CD4-positive, alpha-beta T cell treated with Interleukin-15 for 4 hours (primary cell): ENCODE results near the gene ABI1.

ENCODE experiments used
- DNase-seq: peaks from one replicate; pipeline ENCODE4 v3.0.0-alpha.2; 2020; ENCODE audit warnings: low spot score

Gene ABI1

GRCh38 chr10:26854524-26854923, 6.2 kb downstream of the ABI1 start:
- no peak for DNase-seq

DNA sequence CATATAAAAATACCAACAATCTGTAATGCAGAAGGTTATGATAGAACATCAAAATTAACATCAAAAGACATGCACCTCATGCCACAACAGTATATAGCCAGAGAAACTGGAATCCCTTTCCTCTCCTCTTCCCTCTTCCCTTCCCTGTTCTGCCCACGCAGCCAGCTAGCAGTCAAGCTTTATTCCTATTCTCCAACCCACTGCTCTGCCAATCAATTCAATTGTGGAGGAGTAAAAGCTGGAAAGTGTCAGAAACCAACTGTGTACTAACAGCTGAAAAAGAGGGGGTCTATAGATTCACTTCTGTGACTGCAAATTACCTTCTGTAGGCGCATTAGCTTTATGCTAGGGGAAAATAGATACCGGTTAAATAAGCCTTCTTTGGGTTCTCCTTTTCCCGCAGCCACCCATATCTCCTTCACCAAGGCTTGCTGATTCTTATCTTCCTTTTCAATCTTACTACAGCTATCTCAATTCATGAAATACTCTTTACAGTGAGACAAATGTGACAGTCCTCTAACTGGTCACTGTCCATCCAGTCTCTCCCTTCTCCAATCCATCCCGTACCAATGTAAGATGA, 16.3 kb downstream of the ABI1 start:
- no peak for DNase-seq

GRCh38 chr10:26843736-26844135, 17.0 kb downstream of the ABI1 start:
- DNase-seq: no peak

DNA sequence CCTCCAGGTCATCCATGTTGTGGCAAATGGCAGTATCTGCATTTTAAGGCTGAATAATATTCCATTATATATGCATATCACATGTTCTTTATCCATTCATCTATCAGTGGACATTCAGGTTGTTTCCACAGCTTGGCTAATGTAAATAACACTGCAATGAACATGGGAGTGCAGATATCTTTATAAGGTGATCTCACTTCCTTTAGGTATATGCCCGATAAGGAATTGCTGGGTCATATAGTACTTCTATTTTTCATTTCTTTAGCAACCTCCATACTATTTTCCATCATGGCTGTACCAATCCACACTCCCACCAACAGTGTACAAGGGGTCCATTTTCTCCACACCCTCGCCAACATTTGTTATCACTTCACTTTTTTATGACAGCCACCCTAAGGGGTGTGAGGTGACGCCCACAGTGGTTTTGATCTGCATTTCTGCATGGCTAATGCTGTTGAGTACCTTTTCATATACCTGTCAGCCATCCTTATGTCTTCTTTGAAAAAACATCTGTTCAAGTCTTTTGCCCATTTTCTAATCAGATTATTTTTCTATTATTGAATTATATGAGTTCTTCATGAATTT, 18.9 kb downstream of the ABI1 start:
- DNase-seq: no peak

DNA sequence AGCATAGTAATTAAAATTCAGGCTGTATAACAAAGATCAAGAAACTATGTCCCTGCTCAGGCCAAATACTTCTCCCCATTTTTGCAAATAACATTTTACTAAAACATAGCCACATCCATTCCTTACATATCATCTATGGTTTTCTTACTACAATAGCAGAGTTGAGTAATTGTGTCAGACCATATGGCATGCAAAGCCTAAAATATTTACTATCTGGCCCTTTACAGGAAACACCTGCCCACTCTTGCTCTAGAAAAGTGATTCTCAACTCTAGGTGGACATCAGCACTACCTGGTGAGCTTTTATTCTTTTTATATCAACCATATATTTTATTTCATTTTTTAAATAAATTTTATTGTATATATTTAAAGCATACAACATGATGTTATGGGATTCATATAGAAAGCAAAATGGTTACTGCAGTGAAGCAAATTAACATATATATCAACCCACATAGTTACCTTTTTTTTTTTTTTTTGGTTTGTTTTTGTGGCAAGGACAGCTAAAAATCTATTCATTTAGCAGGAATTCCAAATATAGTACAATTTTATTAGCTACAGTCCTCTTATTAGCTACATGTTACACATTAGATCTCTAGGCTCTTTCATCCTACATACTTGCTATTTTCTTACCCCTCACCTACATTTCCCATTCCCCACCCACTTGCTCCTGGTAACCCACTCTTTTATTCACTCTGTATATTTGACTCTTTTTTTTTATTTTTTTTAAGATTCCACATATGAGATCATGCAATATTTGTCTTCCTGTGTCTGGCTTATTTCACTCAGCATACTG, 19.6 kb downstream of the ABI1 start:
- DNase-seq: no peak

- no peak for DNase-seq
Measured at GRCh38 chr10:26839966-26840627, 20.7 kb downstream of the ABI1 start.

DNA sequence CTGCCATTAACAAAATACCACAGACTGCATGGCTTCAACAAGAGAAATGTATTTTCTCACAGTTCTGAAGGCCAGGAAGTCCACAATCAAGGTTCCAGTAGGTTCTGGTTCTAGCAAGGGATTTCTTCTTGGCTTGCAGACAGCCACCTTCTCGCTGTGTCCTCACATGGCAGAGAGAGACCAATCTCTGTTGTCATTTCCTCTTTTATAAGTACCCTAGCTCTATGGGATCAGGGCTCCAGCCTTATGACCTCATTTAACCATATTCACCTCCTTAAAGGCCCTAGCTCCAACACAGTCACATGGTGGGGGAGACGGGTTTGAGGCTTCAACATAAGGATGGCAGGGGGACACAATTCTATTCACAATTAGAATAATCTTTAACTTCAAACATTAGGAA, 23.6 kb downstream of the ABI1 start:
- DNase-seq: no peak

GRCh38 chr10:26835025-26835424, 25.7 kb downstream of the ABI1 start:
- no peak for DNase-seq

GRCh38 chr10:26832960-26833359, 27.8 kb downstream of the ABI1 start:
- no peak for DNase-seq

DNA sequence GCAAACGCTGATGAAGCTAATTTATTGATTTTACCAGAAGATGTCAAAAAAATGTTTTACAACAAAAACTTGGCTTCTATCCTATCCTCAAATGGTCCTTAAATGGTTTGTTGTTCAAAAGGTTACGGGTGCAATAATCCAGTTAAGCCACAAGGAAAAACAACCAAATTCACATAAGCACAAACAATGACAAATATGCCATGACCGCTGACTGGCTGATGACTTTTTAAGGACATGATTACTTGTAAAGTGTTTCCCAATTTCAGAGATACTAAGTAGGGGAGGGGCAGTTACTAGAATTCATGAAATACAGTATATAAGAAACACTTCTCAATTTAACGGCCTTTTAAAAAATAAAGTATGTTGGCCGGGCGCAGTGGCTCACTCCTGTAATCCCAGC, 28.8 kb downstream of the ABI1 start:
- no peak for DNase-seq

DNA sequence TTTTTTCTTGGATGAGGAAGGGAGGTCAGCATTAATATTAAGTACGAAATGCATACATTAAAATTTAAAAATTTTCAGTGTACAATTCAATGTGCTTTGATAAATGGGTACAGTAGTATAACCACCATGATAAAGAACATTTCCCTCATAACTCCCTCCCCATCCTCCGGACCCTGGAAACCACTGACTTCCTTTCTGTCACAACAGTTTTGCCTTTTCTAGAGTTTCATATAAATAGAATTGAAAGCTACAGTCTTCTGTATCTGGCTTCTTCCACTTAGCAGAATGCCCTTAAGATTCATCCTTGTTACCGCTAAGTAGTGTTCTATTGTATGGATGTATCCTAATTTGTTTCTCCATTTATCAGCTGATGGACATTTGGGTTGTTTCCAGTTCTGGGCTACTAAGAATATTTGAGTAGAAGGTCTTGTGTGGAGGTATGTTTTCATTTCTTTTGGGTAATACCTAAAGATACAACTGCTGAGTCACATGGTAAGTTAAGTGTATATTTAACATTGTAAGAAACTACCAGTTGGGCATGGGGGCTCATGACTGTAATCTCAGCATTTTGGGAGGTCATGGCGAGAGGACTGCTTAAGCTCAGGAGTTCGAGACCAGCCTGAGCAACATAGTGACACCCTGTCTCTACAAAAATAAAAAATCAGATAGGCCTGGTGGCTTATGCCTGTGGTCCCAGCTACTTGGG, 30.8 kb downstream of the ABI1 start:
- DNase-seq: no peak

GRCh38 chr10:26824015-26824690, 36.6 kb downstream of the ABI1 start:
- no peak for DNase-seq

DNA sequence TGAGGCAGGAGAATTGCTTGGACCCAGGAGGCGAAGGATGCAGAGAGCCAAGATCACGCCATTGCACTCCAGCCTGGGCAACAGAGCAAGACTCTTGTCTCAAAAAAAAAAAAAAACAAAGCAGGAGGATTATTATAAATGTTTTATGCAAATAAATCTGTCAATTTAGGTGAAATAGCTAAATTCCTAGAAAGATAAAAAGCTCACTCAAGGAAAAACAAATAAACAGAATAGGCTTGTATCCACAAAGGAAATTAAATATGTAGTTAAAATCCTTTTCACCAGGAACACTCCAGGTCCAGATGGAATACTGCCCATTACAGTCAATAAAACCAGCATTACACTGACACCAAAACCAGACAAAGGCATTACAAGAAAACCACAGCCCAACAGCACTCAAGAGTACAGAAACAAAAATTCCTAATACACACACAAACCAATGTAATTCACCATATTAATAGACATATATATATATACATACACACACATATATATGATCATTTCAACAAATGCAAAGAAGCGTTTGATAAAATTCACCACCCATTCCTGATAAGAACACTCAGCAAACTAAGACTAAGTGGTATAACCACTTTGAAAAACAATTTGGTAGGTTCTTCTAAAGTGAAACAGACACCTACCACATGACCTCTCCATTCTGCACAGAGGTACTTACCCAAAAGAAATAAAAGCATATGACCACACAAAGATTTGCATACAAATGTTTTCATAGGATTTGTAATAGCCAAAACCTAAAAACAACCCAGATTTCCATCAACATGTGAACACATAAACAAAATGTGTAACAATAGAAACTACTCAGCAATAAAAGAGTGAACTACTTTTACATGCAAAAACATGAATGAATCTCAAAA, 38.8 kb downstream of the ABI1 start:
- no peak for DNase-seq

GRCh38 chr10:26815500-26815899, 45.3 kb downstream of the ABI1 start:
- no peak for DNase-seq

DNA sequence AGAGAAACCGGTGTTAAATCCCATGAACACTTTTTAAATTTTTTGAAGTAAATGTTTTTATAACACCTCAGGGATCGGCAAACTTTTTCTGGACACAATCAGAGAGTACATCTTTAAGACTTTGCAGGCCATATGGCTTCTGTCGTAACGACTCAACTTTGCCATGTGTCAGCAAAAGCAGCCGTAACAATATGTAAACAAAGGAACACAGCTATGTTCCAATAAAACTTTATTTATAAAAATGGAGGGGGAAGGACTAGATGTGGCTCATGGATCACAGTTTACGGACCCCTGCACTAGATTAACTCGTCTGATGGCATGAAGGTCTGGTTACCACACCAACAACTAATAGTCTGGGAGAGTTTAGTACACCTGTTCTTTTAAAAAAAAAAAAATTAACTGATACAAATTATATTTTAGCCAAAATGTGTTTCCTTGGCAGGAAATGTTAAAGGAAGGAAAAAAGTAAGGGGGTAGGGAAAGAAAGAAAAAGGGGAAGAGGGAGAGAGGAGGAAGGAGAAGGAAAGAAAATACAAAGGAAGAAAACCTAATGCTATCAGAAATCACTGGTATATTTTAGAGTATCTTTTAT, 50.2 kb downstream of the ABI1 start:
- no peak for DNase-seq

GRCh38 chr10:26809973-26810372, 50.8 kb downstream of the ABI1 start:
- DNase-seq: no peak

- no peak for DNase-seq
Measured at GRCh38 chr10:26807532-26807931, 53.2 kb downstream of the ABI1 start.

GRCh38 chr10:26806557-26806956, 54.2 kb downstream of the ABI1 start:
- no peak for DNase-seq

DNA sequence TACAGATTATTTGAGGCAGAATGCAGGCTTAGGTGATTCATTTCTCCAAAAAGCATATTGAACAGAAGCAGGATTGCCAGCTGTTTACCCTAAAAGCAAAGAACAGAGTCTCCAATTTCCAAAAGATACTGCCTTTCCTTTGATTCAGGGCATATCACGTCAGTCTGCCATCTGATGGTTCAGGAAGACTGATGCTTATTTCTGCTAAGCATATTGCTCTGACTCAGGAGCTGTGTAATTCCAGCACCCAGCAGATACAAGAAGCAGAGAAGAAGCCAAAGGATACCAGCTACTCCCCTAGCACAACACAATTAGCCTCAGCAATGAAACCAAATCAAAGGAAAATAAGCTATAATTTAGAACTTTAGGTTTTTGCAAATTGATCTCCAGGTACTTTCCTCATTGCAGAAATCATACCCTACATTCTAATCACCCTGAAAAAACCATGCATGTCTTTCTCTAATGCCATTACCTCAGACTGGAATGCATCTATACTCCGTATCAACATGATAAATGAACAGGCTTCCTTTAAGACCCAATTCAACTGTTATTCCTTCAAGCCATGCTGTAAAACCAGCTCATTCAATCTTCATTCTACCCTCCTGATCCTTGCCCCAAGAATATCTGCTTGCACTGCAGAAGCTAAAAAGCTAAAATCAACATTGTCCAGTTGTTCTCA, 55.1 kb downstream of the ABI1 start:
- no peak for DNase-seq
